Epithelial cell of esophagus (primary cell): Measurements from ENCODE around the gene ENOSF1.

Experiments
- DNase-seq: peaks from one replicate; pipeline ENCODE4 v3.0.0; 2010; ENCODE audit warnings: low read depth
- H3K4me3 ChIP-seq: 2 replicates; pipeline ENCODE4 v1.5.1; 2011; ENCODE audit warnings: mild to moderate bottlenecking, low read length, control low read depth
- CTCF ChIP-seq: IDR thresholded peaks from 2 replicates; pipeline ENCODE4 v1.5.1; 2011; ENCODE audit warnings: low read depth, mild to moderate bottlenecking, low read length, control low read depth, inconsistent platforms; ENCODE audit not compliant: insufficient read depth; ENCODE audit errors: missing control alignments

ENOSF1 gene

GRCh38 chr18:715626-716025 is 3.2 kb upstream of the ENOSF1 start:
- TF ChIP-seq CTCF, result no peak
- no peak overlapping the region for H3K4me3 ChIP-seq

GRCh38 chr18:713135-713490 is 683 bp upstream of the ENOSF1 start:
- TF ChIP-seq CTCF, result no peak
- DNase-seq, result no peak
- peak overlapping the region; percentile 62 for H3K4me3 ChIP-seq

More at GRCh38 chr18:715626-716025, 3.2 kb upstream of the ENOSF1 start:
- peak; percentile 75 for DNase-seq

GRCh38 chr18:711657-712400 is 601 bp downstream of the ENOSF1 start:
- TF ChIP-seq CTCF, result no peak
- peak; percentile 86 for DNase-seq

GRCh38 chr18:711310-711656 is 1.1 kb downstream of the ENOSF1 start:
- no peak for DNase-seq
- no peak for TF ChIP-seq CTCF
- H3K4me3 ChIP-seq, result peak overlapping the region; percentile 62

More at GRCh38 chr18:711657-712400, 601 bp downstream of the ENOSF1 start:
- H3K4me3 ChIP-seq, result peak overlapping the region; percentile 62

- no peak for TF ChIP-seq CTCF
- DNase-seq, result no peak
- peak overlapping the region; percentile 62 for H3K4me3 ChIP-seq
These were observed 1.8 kb downstream of the ENOSF1 start for GRCh38 chr18:710418-711300.

GRCh38 chr18:709771-710170 is 2.7 kb downstream of the ENOSF1 start:
- TF ChIP-seq CTCF, result no peak
- DNase-seq, result no peak
- no peak overlapping the region for H3K4me3 ChIP-seq

GRCh38 chr18:708096-708495 is 4.3 kb downstream of the ENOSF1 start:
- no peak for TF ChIP-seq CTCF
- DNase-seq, result no peak
- no peak overlapping the region for H3K4me3 ChIP-seq
